Mesothelial cell of epicardium (in vitro differentiated cells): Measurements from ENCODE around the gene CHCHD3. TPM values are rescaled to one million over a fixed set of nuclear protein-coding genes. Genes with fewer than 3 reads are reported as not detected.

ENCODE experiments used
- DNase-seq, 2 experiments: peaks; one replicate each; pipeline ENCODE4 v3.0.0; 2021; ENCODE audit warnings: low spot score in 2 of 2; ENCODE audit not compliant: unreplicated experiment in 2 of 2
- H3K27ac Mint-ChIP-seq: 2 replicates; pipeline ENCODE4 v1.8.0; 2021; ENCODE audit warnings: mixed read lengths
- H3K27me3 Mint-ChIP-seq: 2 replicates; pipeline ENCODE4 v1.8.0; 2021; ENCODE audit warnings: low read depth, mixed read lengths
- H3K36me3 Mint-ChIP-seq: 2 replicates; pipeline ENCODE4 v1.8.0; 2021; ENCODE audit warnings: mixed read lengths
- H3K4me1 Mint-ChIP-seq: 2 replicates; pipeline ENCODE4 v1.8.0; 2021; ENCODE audit warnings: mixed read lengths
- H3K4me3 Mint-ChIP-seq: 2 replicates; pipeline ENCODE4 v1.8.0; 2021; ENCODE audit warnings: mild to moderate bottlenecking, moderate library complexity, mixed read lengths
- H3K9me3 Mint-ChIP-seq: 2 replicates; pipeline ENCODE4 v1.8.0; 2021; ENCODE audit warnings: mixed read lengths
- total RNA-seq: library from RNA; stranded (reverse); gene quantifications from 3 replicates; pipeline ENCODE4 v1.2.1, GENCODE V29; 2021
- TF ChIP-seq, protein P1 (sequence below): fragments of 200-600 bp; sonication (generic); IDR thresholded peaks from one replicate; pipeline ENCODE4 v1.5.0; 2021; ENCODE audit warnings: antibody characterized with exemption; ENCODE audit not compliant: unreplicated experiment

Gene CHCHD3
- total RNA-seq, 1 donor from 2014 or later, result 54.3 TPM

DNA sequence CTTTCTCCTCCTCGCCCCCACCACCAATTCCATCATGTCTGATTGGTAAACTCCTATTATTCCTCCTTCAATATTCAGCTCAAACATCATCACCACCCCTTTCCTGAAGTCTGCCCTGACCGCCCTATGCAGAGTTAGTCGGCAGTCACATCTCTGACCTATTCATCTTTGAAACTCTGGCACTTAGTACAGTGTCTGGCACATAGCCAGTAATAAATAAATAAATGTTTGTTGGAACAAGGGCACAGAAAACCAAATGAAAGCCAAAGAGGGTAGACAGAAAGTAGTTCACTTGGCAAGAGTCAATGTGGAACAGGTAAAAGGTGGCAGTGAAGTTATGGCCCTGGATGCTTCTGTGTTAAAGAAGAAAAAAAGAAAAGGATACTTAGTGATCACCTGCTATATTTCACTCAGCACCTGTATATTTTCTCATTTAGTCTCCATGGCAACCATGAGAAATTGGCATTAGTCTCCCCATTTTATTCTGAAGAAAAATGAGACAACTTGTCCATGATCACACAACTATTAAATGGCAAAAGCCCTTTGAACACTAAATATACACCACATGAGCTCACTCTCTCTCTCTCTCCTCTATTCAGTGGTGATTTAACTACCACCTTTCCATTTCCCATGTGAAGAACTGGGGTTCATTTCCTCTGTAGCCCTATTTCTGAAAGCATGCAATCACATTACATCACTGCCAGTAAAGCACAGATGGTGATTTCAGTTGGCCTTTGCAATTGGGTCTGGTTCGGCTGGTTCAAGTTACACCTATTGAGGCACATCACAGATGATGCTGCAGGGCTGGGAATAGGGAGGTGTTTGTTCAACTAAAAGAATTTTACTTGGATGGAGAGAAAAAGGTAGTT lies 25.3 kb downstream of the CHCHD3 start:
- H3K27me3 Mint-ChIP-seq, result no peaks in the 10 kb centered on the region
- H3K27ac Mint-ChIP-seq, result no peak overlapping the region
- H3K36me3 Mint-ChIP-seq, result peaks cover 5% of the 10 kb centered on the region
- H3K4me3 Mint-ChIP-seq, result no peak overlapping the region
- TF ChIP-seq, protein P1, sequence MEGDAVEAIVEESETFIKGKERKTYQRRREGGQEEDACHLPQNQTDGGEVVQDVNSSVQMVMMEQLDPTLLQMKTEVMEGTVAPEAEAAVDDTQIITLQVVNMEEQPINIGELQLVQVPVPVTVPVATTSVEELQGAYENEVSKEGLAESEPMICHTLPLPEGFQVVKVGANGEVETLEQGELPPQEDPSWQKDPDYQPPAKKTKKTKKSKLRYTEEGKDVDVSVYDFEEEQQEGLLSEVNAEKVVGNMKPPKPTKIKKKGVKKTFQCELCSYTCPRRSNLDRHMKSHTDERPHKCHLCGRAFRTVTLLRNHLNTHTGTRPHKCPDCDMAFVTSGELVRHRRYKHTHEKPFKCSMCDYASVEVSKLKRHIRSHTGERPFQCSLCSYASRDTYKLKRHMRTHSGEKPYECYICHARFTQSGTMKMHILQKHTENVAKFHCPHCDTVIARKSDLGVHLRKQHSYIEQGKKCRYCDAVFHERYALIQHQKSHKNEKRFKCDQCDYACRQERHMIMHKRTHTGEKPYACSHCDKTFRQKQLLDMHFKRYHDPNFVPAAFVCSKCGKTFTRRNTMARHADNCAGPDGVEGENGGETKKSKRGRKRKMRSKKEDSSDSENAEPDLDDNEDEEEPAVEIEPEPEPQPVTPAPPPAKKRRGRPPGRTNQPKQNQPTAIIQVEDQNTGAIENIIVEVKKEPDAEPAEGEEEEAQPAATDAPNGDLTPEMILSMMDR, result no peak
- H3K4me1 Mint-ChIP-seq, result peaks cover 13% of the 10 kb centered on the region
- H3K9me3 Mint-ChIP-seq, result no peaks in the 10 kb centered on the region
- no peak for DNase-seq

DNA sequence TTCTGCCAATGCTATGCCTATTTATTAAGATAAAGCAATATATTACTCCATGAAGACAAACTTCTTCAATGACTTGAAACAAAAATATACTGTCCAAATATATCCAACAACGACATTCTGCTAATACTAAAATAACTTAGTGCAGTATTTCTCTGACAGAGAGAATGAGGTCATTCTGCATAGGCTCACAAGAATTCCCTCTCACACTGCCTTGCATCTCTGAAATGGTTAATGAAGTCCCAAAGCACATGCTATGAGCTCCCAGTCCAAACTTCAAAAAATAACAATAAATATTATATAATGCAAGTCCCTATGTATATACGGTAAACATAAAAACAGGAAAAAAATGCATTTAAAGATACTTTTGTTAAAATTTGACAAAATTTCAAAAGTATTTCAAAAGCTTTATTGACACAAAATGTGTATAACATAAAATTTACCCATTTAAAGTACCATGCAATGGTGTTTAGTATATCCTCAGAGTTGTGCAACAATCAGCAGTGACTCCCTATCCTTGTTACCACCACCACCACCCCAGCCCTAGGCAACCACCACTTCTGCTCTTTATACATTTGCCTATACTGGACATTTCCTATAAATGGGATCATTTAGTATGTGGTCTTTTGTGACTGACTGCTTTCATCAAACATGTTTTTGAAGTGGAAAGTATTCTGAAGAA lies 27.6 kb downstream of the CHCHD3 start:
- H3K27ac Mint-ChIP-seq, result no peak overlapping the region
- DNase-seq, result no peak
- H3K9me3 Mint-ChIP-seq, result no peaks in the 10 kb centered on the region
- H3K4me1 Mint-ChIP-seq, result peaks cover 18% of the 10 kb centered on the region
- no peaks in the 10 kb centered on the region for H3K36me3 Mint-ChIP-seq
- no peaks in the 10 kb centered on the region for H3K27me3 Mint-ChIP-seq
- TF ChIP-seq, protein P1, result no peak
- no peak overlapping the region for H3K4me3 Mint-ChIP-seq

DNA sequence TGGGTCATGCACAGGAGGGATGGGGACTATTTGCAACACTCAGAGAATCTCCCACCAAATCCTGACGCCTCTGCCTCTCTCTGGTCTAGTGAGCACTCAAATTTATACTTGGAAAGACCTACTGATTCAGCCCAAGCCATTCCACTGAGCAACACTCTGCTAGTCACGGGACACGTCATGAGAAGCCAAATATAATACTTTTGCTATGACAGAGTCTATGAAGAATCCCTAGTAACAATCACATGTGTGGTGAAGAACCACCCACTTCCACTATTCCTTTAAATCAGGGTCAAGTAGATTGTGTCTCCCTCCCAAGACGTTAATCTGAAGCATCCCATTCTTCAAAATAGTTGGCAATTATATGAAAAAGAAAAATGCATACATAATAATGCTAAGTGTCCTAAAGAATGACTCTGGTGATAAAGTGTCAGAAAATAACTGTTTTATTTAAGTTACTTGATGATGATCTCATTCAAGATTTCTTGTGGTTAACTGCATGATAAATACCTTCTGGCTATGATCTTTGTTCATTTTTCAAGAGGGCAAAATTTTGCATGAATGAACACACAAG lies 28.5 kb downstream of the CHCHD3 start:
- no peak overlapping the region for H3K27ac Mint-ChIP-seq
- peaks cover 20% of the 10 kb centered on the region for H3K4me1 Mint-ChIP-seq
- H3K4me3 Mint-ChIP-seq, result no peak overlapping the region
- H3K9me3 Mint-ChIP-seq, result no peaks in the 10 kb centered on the region
- no peaks in the 10 kb centered on the region for H3K27me3 Mint-ChIP-seq
- TF ChIP-seq, protein P1, result no peak
- no peak for DNase-seq
- H3K36me3 Mint-ChIP-seq, result no peaks in the 10 kb centered on the region

DNA sequence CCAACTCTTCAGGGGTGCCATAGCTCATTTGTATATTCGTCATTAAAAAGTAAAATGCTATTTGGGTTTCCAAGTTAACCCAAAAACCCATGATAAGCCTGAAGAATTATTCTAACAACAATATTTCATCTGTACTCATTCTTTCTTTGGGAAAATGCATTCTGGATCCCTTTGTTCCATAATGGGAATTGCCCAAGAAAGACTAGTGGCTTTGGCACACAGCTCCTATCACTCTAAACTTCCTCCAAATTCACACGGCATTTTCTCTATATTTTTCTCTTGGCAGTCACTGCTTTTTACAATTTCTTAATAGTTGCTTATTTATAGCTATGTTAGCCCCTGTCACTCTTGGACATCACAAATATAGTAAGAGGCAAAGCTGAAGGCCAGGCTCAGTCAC lies 29.1 kb downstream of the CHCHD3 start:
- Mint-ChIP-seq H3K4me3 (no peak overlapping the region), H3K36me3 (no peaks in the 10 kb centered on the region), H3K9me3 (no peaks in the 10 kb centered on the region), H3K27me3 (no peaks in the 10 kb centered on the region), H3K27ac (no peak overlapping the region), H3K4me1 (peaks cover 20% of the 10 kb centered on the region)
- no peak for DNase-seq
- TF ChIP-seq, protein P1, result no peak

DNA sequence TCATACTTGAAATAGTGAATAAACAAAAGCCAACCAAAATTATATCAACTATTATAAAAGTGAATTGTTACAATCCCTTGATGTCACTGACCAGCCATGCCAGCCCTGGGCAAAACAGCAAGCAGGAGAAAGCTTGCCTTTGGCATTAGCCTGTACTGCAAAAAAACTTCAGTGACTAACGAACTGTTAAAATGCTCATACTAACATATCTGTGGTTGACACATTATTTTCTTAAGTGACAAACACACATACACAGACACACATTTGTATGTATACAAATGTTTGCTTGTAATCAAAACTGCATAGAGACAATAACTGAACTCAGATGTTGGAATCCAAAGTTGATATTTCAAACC lies 29.5 kb downstream of the CHCHD3 start:
- no peaks in the 10 kb centered on the region for H3K9me3 Mint-ChIP-seq
- no peaks in the 10 kb centered on the region for H3K27me3 Mint-ChIP-seq
- peaks cover 2% of the 10 kb centered on the region for H3K36me3 Mint-ChIP-seq
- TF ChIP-seq, protein P1, result no peak
- H3K4me1 Mint-ChIP-seq, result peaks cover 20% of the 10 kb centered on the region
- H3K4me3 Mint-ChIP-seq, result no peak overlapping the region
- no peak for DNase-seq
- no peak overlapping the region for H3K27ac Mint-ChIP-seq
